Stimulated activated naive CD8-positive, alpha-beta T cell treated with anti-CD3 and anti-CD28 coated beads, Interleukin-15, Interleukin-2, amounts not matched to agents 100 ng/mL and 50 ng/mL, for 24 hours (primary cell): ENCODE data around the gene PODXL2.
"Not testable (repeated sequence)": the region's sequence is repeated elsewhere in the genome, so short reads cannot be mapped to it uniquely, and the experiment has no call there.

Experiments used
- H3K27ac Mint-ChIP-seq: one replicate; pipeline ENCODE4 v1.8.0; 2021; ENCODE audit warnings: mild to moderate bottlenecking, mixed read lengths
- H3K27me3 Mint-ChIP-seq: one replicate; pipeline ENCODE4 v1.8.0; 2021; ENCODE audit warnings: mixed read lengths
- H3K36me3 Mint-ChIP-seq: one replicate; pipeline ENCODE4 v1.8.0; 2021; ENCODE audit warnings: low read depth, mixed read lengths
- H3K4me1 Mint-ChIP-seq: one replicate; pipeline ENCODE4 v1.8.0; 2021; ENCODE audit warnings: low read depth, mixed read lengths
- H3K4me3 Mint-ChIP-seq: one replicate; pipeline ENCODE4 v1.8.0; 2021; ENCODE audit warnings: mild to moderate bottlenecking, mixed read lengths
- H3K9me3 Mint-ChIP-seq: one replicate; pipeline ENCODE4 v1.8.0; 2021; ENCODE audit warnings: mixed read lengths

PODXL2 gene

GRCh38 chr3:127654993-127655392 is 26.0 kb downstream of the PODXL2 start:
- not testable (repeated sequence) for H3K9me3 Mint-ChIP-seq, H3K27ac Mint-ChIP-seq, H3K4me3 Mint-ChIP-seq, H3K36me3 Mint-ChIP-seq, H3K4me1 Mint-ChIP-seq, H3K27me3 Mint-ChIP-seq

DNA sequence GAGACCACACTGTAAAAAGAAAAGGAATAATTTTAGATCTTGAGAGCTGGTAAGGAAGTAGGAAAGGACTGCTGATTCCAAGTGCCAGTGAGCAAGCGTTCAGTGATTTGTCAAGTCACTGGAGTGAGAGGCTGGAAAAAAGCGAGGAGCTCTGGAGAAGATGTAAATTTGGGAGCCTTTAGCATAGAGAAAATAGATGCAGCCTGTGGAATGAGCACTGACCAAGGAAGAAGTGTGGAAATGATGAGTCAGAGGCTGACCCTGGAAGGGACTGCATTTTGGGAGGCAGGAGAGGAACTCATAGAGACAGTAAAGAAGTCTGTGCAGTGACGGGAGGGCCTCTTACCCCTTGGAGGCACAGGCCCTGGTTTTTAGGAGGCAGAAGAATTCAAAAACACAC is 26.7 kb downstream of the PODXL2 start:
- Mint-ChIP-seq H3K27me3 (no peaks in the 10 kb centered on the region), H3K9me3 (no peaks in the 10 kb centered on the region), H3K4me1 (no peaks in the 10 kb centered on the region), H3K27ac (peak overlapping the region; percentile 15), H3K4me3 (no peak overlapping the region), H3K36me3 (no peaks in the 10 kb centered on the region)

- no peaks in the 10 kb centered on the region for H3K9me3 Mint-ChIP-seq
- no peaks in the 10 kb centered on the region for H3K4me1 Mint-ChIP-seq
- no peak overlapping the region for H3K27ac Mint-ChIP-seq
- no peaks in the 10 kb centered on the region for H3K27me3 Mint-ChIP-seq
- no peaks in the 10 kb centered on the region for H3K36me3 Mint-ChIP-seq
- no peak overlapping the region for H3K4me3 Mint-ChIP-seq
Observed at GRCh38 chr3:127656906-127657305, 27.9 kb downstream of the PODXL2 start.

- H3K4me1 Mint-ChIP-seq: no peaks in the 10 kb centered on the region
- H3K27ac Mint-ChIP-seq: no peak overlapping the region
- H3K36me3 Mint-ChIP-seq: no peaks in the 10 kb centered on the region
- H3K27me3 Mint-ChIP-seq: no peaks in the 10 kb centered on the region
- no peaks in the 10 kb centered on the region for H3K9me3 Mint-ChIP-seq
- H3K4me3 Mint-ChIP-seq: no peak overlapping the region
Observed at GRCh38 chr3:127658234-127658633, 29.2 kb downstream of the PODXL2 start.

- no peak overlapping the region for H3K27ac Mint-ChIP-seq
- H3K36me3 Mint-ChIP-seq: no peaks in the 10 kb centered on the region
- no peaks in the 10 kb centered on the region for H3K27me3 Mint-ChIP-seq
Observed at GRCh38 chr3:127660621-127661251, 31.8 kb downstream of the PODXL2 start.

GRCh38 chr3:127661600-127661999 is 32.6 kb downstream of the PODXL2 start:
- Mint-ChIP-seq H3K4me3 (no peak overlapping the region), H3K27ac (no peak overlapping the region), H3K36me3 (no peaks in the 10 kb centered on the region), H3K4me1 (no peaks in the 10 kb centered on the region), H3K9me3 (no peaks in the 10 kb centered on the region), H3K27me3 (no peaks in the 10 kb centered on the region)

More at GRCh38 chr3:127660621-127661251, 31.8 kb downstream of the PODXL2 start:
- Mint-ChIP-seq H3K4me1 (no peaks in the 10 kb centered on the region), H3K4me3 (no peak overlapping the region), H3K9me3 (no peaks in the 10 kb centered on the region)

GRCh38 chr3:127662001-127662469 is 33.0 kb downstream of the PODXL2 start:
- Mint-ChIP-seq H3K36me3 (no peaks in the 10 kb centered on the region), H3K9me3 (no peaks in the 10 kb centered on the region), H3K27me3 (no peaks in the 10 kb centered on the region), H3K27ac (no peak overlapping the region), H3K4me1 (no peaks in the 10 kb centered on the region), H3K4me3 (no peak overlapping the region)

- H3K4me1 Mint-ChIP-seq: no peaks in the 10 kb centered on the region
- no peak overlapping the region for H3K27ac Mint-ChIP-seq
- H3K36me3 Mint-ChIP-seq: no peaks in the 10 kb centered on the region
- H3K9me3 Mint-ChIP-seq: no peaks in the 10 kb centered on the region
- no peaks in the 10 kb centered on the region for H3K27me3 Mint-ChIP-seq
- H3K4me3 Mint-ChIP-seq: no peak overlapping the region
Observed at GRCh38 chr3:127663151-127663550, 34.2 kb downstream of the PODXL2 start.

GRCh38 chr3:127665165-127665564 is 36.2 kb downstream of the PODXL2 start:
- no peak overlapping the region for H3K4me3 Mint-ChIP-seq
- no peak overlapping the region for H3K27ac Mint-ChIP-seq
- no peaks in the 10 kb centered on the region for H3K4me1 Mint-ChIP-seq
- no peaks in the 10 kb centered on the region for H3K36me3 Mint-ChIP-seq
- H3K27me3 Mint-ChIP-seq: no peaks in the 10 kb centered on the region
- no peaks in the 10 kb centered on the region for H3K9me3 Mint-ChIP-seq

DNA sequence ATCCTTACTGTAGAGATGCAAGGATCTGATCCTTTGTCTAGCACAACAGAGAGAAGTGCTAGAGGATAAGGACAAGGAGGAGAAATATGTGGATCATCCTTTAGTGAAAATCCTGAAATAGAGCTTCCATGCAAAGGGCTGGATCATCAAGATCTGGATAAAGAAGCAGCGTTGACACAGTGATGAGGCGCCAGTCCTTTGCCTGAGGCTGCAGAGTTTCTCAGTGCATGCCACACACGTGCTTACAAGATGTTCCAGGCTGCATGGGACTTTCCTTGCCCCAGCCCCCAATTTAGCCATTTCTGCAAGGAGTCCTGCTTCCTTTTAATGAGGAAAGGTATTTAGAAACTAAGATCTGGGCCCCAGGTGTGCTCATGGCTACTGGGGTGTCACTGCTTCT is 36.6 kb downstream of the PODXL2 start:
- Mint-ChIP-seq H3K36me3 (no peaks in the 10 kb centered on the region), H3K9me3 (no peaks in the 10 kb centered on the region), H3K27ac (no peak overlapping the region), H3K27me3 (no peaks in the 10 kb centered on the region), H3K4me3 (no peak overlapping the region), H3K4me1 (no peaks in the 10 kb centered on the region)

GRCh38 chr3:127666676-127667075 is 37.7 kb downstream of the PODXL2 start:
- H3K4me3 Mint-ChIP-seq: no peak overlapping the region
- no peaks in the 10 kb centered on the region for H3K36me3 Mint-ChIP-seq
- H3K9me3 Mint-ChIP-seq: no peaks in the 10 kb centered on the region
- no peak overlapping the region for H3K27ac Mint-ChIP-seq
- peaks cover 6% of the 10 kb centered on the region for H3K4me1 Mint-ChIP-seq
- no peaks in the 10 kb centered on the region for H3K27me3 Mint-ChIP-seq

DNA sequence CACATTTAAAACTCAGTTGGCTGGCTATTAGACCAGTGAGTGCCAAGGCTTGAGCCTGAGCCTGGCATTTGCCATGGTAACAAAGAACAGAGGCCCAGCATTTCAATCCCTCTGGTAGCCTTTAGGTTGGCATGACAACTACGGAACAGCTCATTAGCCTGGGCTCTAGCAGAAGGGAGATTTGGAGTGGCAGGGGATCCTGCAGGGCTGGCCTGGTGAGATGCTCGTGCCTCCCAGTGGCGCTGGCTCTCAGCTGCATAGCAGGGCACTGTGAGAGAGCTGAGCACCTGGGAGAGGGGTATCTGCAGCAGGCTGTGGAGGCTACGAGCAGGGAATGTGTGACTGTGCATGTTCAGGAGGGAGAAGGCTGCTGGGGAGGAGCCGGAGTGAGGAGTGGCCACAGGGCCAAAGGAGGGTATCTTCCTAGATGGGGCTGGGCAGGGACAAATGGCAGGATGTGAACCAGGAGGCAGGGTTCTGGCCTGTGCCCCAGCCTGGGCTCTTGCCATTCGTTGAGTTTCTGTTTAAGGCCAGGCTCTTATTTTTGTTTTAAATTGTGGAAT is 38.2 kb downstream of the PODXL2 start:
- H3K27me3 Mint-ChIP-seq: no peaks in the 10 kb centered on the region
- no peak overlapping the region for H3K4me3 Mint-ChIP-seq
- no peaks in the 10 kb centered on the region for H3K9me3 Mint-ChIP-seq
- no peak overlapping the region for H3K27ac Mint-ChIP-seq
- H3K4me1 Mint-ChIP-seq: peaks cover 6% of the 10 kb centered on the region
- H3K36me3 Mint-ChIP-seq: no peaks in the 10 kb centered on the region

- Mint-ChIP-seq H3K4me1 (peaks cover 10% of the 10 kb centered on the region), H3K9me3 (no peaks in the 10 kb centered on the region), H3K4me3 (no peak overlapping the region), H3K36me3 (no peaks in the 10 kb centered on the region), H3K27me3 (no peaks in the 10 kb centered on the region), H3K27ac (no peak overlapping the region)
Observed at GRCh38 chr3:127668906-127669305, 39.9 kb downstream of the PODXL2 start.

GRCh38 chr3:127669541-127670228 is 40.7 kb downstream of the PODXL2 start:
- Mint-ChIP-seq H3K4me1 (peaks cover 18% of the 10 kb centered on the region), H3K27ac (no peak overlapping the region), H3K36me3 (no peaks in the 10 kb centered on the region), H3K27me3 (no peaks in the 10 kb centered on the region), H3K9me3 (no peaks in the 10 kb centered on the region), H3K4me3 (no peak overlapping the region)

- no peaks in the 10 kb centered on the region for H3K27me3 Mint-ChIP-seq
- H3K9me3 Mint-ChIP-seq: no peaks in the 10 kb centered on the region
- no peaks in the 10 kb centered on the region for H3K36me3 Mint-ChIP-seq
- H3K4me1 Mint-ChIP-seq: peaks cover 22% of the 10 kb centered on the region
- H3K27ac Mint-ChIP-seq: no peak overlapping the region
- H3K4me3 Mint-ChIP-seq: no peak overlapping the region
Observed at GRCh38 chr3:127670229-127670559, 41.2 kb downstream of the PODXL2 start.
